Gastroesophageal sphincter (tissue), 4 donors: Measurements from ENCODE around the gene LRRC4B. TPM values are rescaled to one million over a fixed set of nuclear protein-coding genes. Genes with fewer than 3 reads are reported as not detected.

Source experiments
- ATAC-seq: fragments of 150-250 bp; one replicate; pipeline ENCODE4 v1.9.1; 2016; ENCODE audit warnings: mild to moderate bottlenecking, moderate library complexity
- H3K27ac ChIP-seq, 4 donors: fragments of 200-600 bp; sonication (generic) in 3 of 4; 1 replicate in 3 of 4; 2 replicates in 1 of 4; pipeline ENCODE4 v1.5.1; 2016 to 2019
- H3K27me3 ChIP-seq: fragments of 200-600 bp; sonication (generic); one replicate; pipeline ENCODE4 v1.5.1; 2019
- H3K36me3 ChIP-seq, 2 donors: fragments of 200-600 bp; sonication (generic); one replicate each; pipeline ENCODE4 v1.5.1; 2019; ENCODE audit warnings: control low read depth in 1 of 2
- H3K4me1 ChIP-seq, 3 donors: fragments of 200-600 bp; sonication (generic); 1 replicate in 2 of 3; 2 replicates in 1 of 3; pipeline ENCODE4 v1.5.1; 2016 to 2019; ENCODE audit warnings: control low read depth in 2 of 3
- H3K4me3 ChIP-seq, 2 donors: fragments of 200-600 bp; sonication (generic); one replicate each; pipeline ENCODE4 v1.5.1; 2019; ENCODE audit warnings: mild to moderate bottlenecking in 1 of 2, moderate library complexity in 1 of 2
- H3K9me3 ChIP-seq, 3 donors: fragments of 200-600 bp; sonication (generic); one replicate each; pipeline ENCODE4 v1.5.1; 2017 to 2019; ENCODE audit warnings: control low read depth in 2 of 3
- EP300 ChIP-seq: sonication (generic); formaldehyde crosslinking; IDR thresholded peaks from one replicate; pipeline ENCODE4 v1.6.1; 2017; ENCODE audit warnings: antibody characterized with exemption, mild to moderate bottlenecking
- POLR2A ChIP-seq, 2 donors: fragments of 450-650 bp; IDR thresholded peaks; one replicate each; pipeline ENCODE4 v1.6.1; 2017; ENCODE audit warnings: antibody characterized with exemption in 2 of 2, mild to moderate bottlenecking in 2 of 2, moderate library complexity in 1 of 2
- POLR2AphosphoS5 ChIP-seq: sonication (generic); formaldehyde crosslinking; IDR thresholded peaks from one replicate; pipeline ENCODE4 v1.6.1; 2017; ENCODE audit warnings: antibody characterized with exemption
- WGBS, 2 donors: methylation state at CpG; one replicate each; pipeline ENCODE4 v1.1.5; 2018; ENCODE audit warnings: low coverage in 1 of 2; 5-methylcytosine and 5-hydroxymethylcytosine counted together
- total RNA-seq, 4 donors: library from RNA; depleted of rRNA; stranded (reverse); fragments of >200 nt; gene quantifications; one replicate each; pipeline ENCODE4 v1.1.0, GENCODE V29; 2016
- TF ChIP-seq, protein P1 (sequence below), 4 experiments: fragments of 200-600 bp in 2 of 4; fragments of 450-650 bp in 2 of 4; sonication (generic) in 1 of 4; IDR thresholded peaks; one replicate each; pipeline ENCODE4 v1.5.1; 2017 to 2019; ENCODE audit warnings: antibody characterized with exemption in 4 of 4, mild to moderate bottlenecking in 2 of 4, moderate library complexity in 2 of 4

LRRC4B gene
- total RNA-seq, 4 donors from 2014 or later = 5.0 to 9.3 (median 7.6) TPM

DNA sequence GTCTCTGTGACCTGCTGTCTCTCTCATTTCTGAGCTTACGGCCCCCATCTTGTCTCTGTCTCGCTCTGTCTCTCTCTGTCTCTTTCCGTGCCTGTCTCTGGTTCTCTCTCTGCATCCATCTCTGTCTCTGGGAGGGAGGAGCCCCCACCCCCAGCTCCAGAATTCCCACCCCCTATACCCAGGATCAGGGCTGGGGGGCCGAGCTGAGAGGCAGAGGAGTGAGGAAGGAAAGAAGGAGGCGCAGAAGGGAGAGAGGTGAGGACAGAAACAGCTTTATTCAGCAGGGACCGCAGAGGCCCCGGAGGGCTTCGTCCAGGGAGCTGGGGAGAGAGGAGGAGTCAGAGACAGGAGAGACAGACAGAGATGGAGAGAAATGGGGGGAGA lies 71.2 kb downstream of the LRRC4B start:
- H3K36me3 ChIP-seq = no peaks in the 10 kb centered on the region
- no peak for TF ChIP-seq EP300
- TF ChIP-seq POLR2AphosphoS5 = no peak
- no peak for TF ChIP-seq POLR2A (IDR thresholded peaks at IDR 0.05)
- TF ChIP-seq, protein P1, sequence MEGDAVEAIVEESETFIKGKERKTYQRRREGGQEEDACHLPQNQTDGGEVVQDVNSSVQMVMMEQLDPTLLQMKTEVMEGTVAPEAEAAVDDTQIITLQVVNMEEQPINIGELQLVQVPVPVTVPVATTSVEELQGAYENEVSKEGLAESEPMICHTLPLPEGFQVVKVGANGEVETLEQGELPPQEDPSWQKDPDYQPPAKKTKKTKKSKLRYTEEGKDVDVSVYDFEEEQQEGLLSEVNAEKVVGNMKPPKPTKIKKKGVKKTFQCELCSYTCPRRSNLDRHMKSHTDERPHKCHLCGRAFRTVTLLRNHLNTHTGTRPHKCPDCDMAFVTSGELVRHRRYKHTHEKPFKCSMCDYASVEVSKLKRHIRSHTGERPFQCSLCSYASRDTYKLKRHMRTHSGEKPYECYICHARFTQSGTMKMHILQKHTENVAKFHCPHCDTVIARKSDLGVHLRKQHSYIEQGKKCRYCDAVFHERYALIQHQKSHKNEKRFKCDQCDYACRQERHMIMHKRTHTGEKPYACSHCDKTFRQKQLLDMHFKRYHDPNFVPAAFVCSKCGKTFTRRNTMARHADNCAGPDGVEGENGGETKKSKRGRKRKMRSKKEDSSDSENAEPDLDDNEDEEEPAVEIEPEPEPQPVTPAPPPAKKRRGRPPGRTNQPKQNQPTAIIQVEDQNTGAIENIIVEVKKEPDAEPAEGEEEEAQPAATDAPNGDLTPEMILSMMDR (IDR thresholded peaks at IDR 0.05) = no peak
- peaks cover 0 to 20% (median 0%) of the 10 kb centered on the region in 3 donors for H3K4me1 ChIP-seq
- no peak overlapping the region for H3K4me3 ChIP-seq
- H3K9me3 ChIP-seq = no peaks in the 10 kb centered on the region
- H3K27ac ChIP-seq = no peak overlapping the region
- no peak for ATAC-seq
- H3K27me3 ChIP-seq = no peaks in the 10 kb centered on the region
- WGBS, 2 donors = 32 to 59% methylated on average over 3 to 4 of the region's 8 CpGs

DNA sequence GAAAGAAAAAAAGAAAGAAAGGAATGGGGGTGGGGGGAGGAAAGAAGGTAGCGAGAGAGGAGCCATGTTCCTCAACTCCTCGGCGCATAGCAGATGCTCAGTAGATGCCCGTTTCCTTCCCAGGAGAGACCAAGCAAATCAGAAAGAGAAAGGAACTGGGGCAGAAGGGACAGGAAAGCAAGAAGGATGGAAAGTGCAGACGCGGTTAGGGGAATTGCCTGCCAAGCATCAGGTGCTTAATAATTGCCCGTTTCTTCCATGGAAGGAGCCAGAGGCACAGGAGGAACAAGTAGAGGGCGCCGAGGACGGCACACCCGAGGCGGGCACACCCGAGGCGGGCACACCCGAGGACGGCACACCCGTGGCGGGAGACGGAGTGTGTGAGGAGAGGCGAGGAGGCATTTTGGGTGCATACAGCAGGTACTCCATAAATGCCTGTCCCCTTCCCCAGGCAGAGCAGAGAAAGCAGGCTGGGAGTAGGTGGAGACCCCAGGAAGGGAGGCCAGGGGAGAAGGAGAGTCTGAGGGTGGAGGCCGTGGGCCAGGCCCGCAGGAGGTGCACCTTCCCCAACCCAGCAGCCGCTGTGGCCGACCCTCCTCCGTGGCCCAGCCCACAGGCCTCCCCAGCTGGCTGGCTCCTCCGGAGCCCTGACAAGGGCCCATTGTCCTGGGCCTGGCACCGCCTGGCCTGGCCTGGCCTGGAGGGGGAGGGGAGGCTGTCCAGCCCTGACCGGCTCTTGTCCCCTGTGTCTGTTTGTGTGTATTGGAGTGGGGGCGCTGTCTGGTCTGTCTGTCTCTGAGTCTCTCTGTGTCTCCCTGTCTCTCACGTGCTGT lies 71.8 kb downstream of the LRRC4B start:
- Histone ChIP-seq H3K36me3 (no peaks in the 10 kb centered on the region), H3K4me1 (peaks cover 0 to 14% (median 0%) of the 10 kb centered on the region in 3 donors), H3K4me3 (no peak overlapping the region), H3K27me3 (peaks cover under 1% of the 10 kb centered on the region), H3K9me3 (no peaks in the 10 kb centered on the region), H3K27ac (no peak overlapping the region)
- no peak for TF ChIP-seq EP300
- TF ChIP-seq, protein P1 (IDR thresholded peaks at IDR 0.05) = no peak
- no peak for TF ChIP-seq POLR2A (IDR thresholded peaks at IDR 0.05)
- TF ChIP-seq POLR2AphosphoS5 = no peak
- WGBS, 2 donors = 61 to 81% methylated on average over 12 to 21 of the region's 30 CpGs
- peak; percentile 25 for ATAC-seq

DNA sequence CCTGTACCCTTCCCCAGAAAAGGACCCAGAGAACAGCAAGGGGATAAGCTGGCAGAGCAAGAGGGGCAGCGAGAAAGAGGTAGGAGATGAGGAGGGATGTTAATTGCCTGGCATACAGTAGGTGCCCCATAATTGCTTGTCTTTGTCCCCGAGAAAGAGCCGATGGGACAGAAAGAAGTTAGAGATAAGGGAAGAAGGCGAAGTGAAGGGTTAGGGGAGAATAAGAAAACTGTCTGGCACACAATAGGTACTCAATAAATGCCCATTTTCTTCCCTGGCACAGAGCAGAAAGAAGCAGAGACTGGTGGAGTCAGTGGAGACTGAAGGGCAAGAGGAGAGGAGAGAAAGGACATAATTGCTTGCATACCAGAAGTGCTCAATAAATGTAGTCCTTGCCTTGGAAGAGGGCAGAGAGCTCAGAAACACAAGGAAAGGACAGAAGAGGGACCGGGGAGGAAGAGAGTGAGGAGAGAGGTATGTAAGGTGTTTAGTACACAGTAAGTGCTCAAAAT lies 73.2 kb downstream of the LRRC4B start:
- Histone ChIP-seq H3K4me1 (peaks cover 0 to under 1% (median 0%) of the 10 kb centered on the region in 3 donors), H3K27ac (no peak overlapping the region), H3K4me3 (no peak overlapping the region), H3K27me3 (peaks cover 13% of the 10 kb centered on the region), H3K9me3 (no peaks in the 10 kb centered on the region), H3K36me3 (peaks cover 0 to 5% of the 10 kb centered on the region in 2 donors)
- no peak for ATAC-seq
- TF ChIP-seq POLR2A (IDR thresholded peaks at IDR 0.05) (no peak), EP300 (no peak), POLR2AphosphoS5 (no peak)
- TF ChIP-seq, protein P1 (IDR thresholded peaks at IDR 0.05) = no peak
- WGBS, 2 donors = 78 to 96% methylated on average over 4 to 5 of the region's 5 CpGs

DNA sequence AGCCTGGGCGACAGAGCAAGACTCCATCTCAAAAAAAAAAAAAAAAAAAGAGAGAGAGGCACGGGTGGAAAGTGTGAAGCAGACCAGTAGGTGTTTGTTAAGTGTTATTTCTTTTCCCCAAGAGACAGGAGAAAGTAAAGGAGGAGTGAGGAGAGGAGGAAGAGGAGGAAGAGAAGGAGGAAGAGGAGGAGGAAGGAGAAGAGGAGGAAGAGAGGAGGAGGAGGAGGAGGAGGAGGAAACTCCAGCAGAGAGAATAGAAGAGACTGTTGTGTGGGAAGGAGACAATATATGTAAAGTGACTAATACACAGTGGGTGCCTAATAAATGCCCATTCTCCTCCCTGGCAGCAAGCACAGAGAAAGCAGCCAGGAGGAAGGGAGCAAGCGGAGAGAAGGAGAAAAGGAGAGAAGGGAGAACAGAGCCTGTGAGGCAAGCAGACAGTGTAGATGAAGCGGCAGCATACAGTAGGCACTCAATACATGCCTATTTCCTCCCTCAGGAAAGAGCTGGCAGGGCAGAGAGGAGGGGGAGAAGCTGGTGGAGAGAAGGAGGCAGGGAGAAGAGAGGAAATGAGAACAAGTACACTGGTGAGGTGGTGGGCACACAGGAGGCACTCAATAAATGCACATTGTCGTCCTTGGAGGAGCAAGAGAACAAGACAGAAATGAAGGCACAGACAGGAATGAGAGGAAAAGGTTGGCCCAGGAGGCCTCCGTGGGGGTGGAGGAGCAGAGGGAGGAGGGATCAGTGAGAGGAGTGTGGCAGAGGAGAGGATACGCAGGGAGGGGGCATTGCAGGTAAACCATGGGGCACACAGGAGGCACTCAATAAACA lies 73.8 kb downstream of the LRRC4B start:
- Histone ChIP-seq H3K36me3 (peaks cover 0 to 7% of the 10 kb centered on the region in 2 donors), H3K27ac (no peak overlapping the region), H3K4me1 (no peaks in the 10 kb centered on the region), H3K4me3 (no peak overlapping the region), H3K27me3 (peaks cover 20% of the 10 kb centered on the region), H3K9me3 (no peaks in the 10 kb centered on the region)
- 46% methylated on average over 5 to 6 of the region's 7 CpGs for WGBS, 2 donors
- ATAC-seq = no peak
- TF ChIP-seq, protein P1 (IDR thresholded peaks at IDR 0.05) = no peak
- no peak for TF ChIP-seq EP300
- TF ChIP-seq POLR2AphosphoS5 = no peak
- no peak for TF ChIP-seq POLR2A (IDR thresholded peaks at IDR 0.05)
